Activated CD8-positive, alpha-beta T cell treated with anti-CD3 and anti-CD28 coated beads for 36 hours (primary cell): ENCODE results near the gene CMTM1. TPM values are rescaled to one million over a fixed set of nuclear protein-coding genes. Genes with fewer than 3 reads are reported as not detected.

Source experiments
- ATAC-seq: fragments of 200-7000 bp; cut with Tn5 transposase; one replicate; pipeline ENCODE4 v1.10.0; 2021; ENCODE audit warnings: mild to moderate bottlenecking, moderate library complexity
- CTCF ChIA-PET: fragments of 350-600 bp; sonication (Branson Sonifier 250); formaldehyde crosslinking; loops from one replicate; lab custom pipeline; 2021; ENCODE audit warnings: antibody characterized with exemption; lab: Charles Lee
- POLR2A ChIA-PET: fragments of 350-600 bp; sonication (Branson Sonifier 250); formaldehyde crosslinking; loops from one replicate; lab custom pipeline; 2021; ENCODE audit warnings: antibody characterized with exemption; lab: Charles Lee
- DNase-seq: peaks from one replicate; pipeline ENCODE4 v3.0.0-alpha.2; 2020
- H3K27ac Mint-ChIP-seq: one replicate; pipeline ENCODE4 v1.8.0; 2021; ENCODE audit warnings: mild to moderate bottlenecking, mixed read lengths
- H3K27me3 Mint-ChIP-seq: one replicate; pipeline ENCODE4 v1.8.0; 2021; ENCODE audit warnings: mixed read lengths
- H3K36me3 Mint-ChIP-seq: one replicate; pipeline ENCODE4 v1.8.0; 2021; ENCODE audit warnings: low read depth, mixed read lengths
- H3K4me1 Mint-ChIP-seq: one replicate; pipeline ENCODE4 v1.8.0; 2021; ENCODE audit warnings: low read depth, mixed read lengths
- H3K4me3 Mint-ChIP-seq: one replicate; pipeline ENCODE4 v1.8.0; 2021; ENCODE audit warnings: mild to moderate bottlenecking, moderate library complexity, mixed read lengths
- H3K9me3 Mint-ChIP-seq: one replicate; pipeline ENCODE4 v1.8.0; 2021; ENCODE audit warnings: mixed read lengths
- intact Hi-C: fragments of 100-400 bp; cut with micrococcal nuclease; formaldehyde crosslinking; loops from one replicate; pipeline ENCODE4 v1.10.0; 2022
- total RNA-seq, 2 experiments: library from RNA; stranded (reverse); gene quantifications; one replicate each; pipeline ENCODE4 v1.2.3, GENCODE V29; 2021
- TF ChIP-seq, protein P1 (sequence below): fragments of 200-600 bp; IDR thresholded peaks from one replicate; pipeline ENCODE4 v1.8.0; 2022; ENCODE audit warnings: antibody characterized with exemption, mild to moderate bottlenecking

The CMTM1 gene
- total RNA-seq, 2 experiments from 2014 or later = 5.4 to 6.2 TPM

GRCh38 chr16:66560107-66560506, 6.1 kb upstream of the CMTM1 start:
- peaks cover 50% of the 10 kb centered on the region for H3K36me3 Mint-ChIP-seq
- ChIA-PET CTCF (interaction anchor here (1.3 to 1.4 kb wide), 2 partner anchors 19 to 32 kb away, joined by 3 to 4 read pairs; partner anchors contain the start of gene CMTM2), POLR2A (interaction anchor here (1.0 to 2.5 kb wide), 3 partner anchors 9 to 38 kb away, joined by 4 to 10 read pairs (median 4); partner anchors contain the start of genes CKLF and CMTM2)
- H3K9me3 Mint-ChIP-seq = no peaks in the 10 kb centered on the region
- H3K4me1 Mint-ChIP-seq = peaks cover 70% of the 10 kb centered on the region
- TF ChIP-seq, protein P1, sequence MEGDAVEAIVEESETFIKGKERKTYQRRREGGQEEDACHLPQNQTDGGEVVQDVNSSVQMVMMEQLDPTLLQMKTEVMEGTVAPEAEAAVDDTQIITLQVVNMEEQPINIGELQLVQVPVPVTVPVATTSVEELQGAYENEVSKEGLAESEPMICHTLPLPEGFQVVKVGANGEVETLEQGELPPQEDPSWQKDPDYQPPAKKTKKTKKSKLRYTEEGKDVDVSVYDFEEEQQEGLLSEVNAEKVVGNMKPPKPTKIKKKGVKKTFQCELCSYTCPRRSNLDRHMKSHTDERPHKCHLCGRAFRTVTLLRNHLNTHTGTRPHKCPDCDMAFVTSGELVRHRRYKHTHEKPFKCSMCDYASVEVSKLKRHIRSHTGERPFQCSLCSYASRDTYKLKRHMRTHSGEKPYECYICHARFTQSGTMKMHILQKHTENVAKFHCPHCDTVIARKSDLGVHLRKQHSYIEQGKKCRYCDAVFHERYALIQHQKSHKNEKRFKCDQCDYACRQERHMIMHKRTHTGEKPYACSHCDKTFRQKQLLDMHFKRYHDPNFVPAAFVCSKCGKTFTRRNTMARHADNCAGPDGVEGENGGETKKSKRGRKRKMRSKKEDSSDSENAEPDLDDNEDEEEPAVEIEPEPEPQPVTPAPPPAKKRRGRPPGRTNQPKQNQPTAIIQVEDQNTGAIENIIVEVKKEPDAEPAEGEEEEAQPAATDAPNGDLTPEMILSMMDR = no peak
- peak overlapping the region; percentile 57 for H3K27ac Mint-ChIP-seq
- intact Hi-C loops = loop anchor here (5.0 kb wide), 1 partner anchor 47 kb away; no protein-coding TSS in a partner anchor
- H3K27me3 Mint-ChIP-seq = no peaks in the 10 kb centered on the region
- DNase-seq (no peak), ATAC-seq (no peak)
- no peak overlapping the region for H3K4me3 Mint-ChIP-seq

GRCh38 chr16:66561381-66562080, 4.7 kb upstream of the CMTM1 start:
- CTCF ChIA-PET = interaction anchor here (1.1 to 4.4 kb wide), 16 partner anchors 9 to 179 kb away, joined by 3 to 30 read pairs (median 14); partner anchors contain the start of genes CKLF, CMTM2 and CMTM3
- TF ChIP-seq, protein P1 = no peak
- DNase-seq (no peak), ATAC-seq (no peak)
- POLR2A ChIA-PET = interaction anchor here (0.6 to 2.9 kb wide), 3 partner anchors 8 to 44 kb away, joined by 3 to 16 read pairs (median 3); partner anchors contain the start of gene CKLF
- H3K27me3 Mint-ChIP-seq = no peaks in the 10 kb centered on the region
- intact Hi-C loops = loop anchor here (5.0 kb wide), 1 partner anchor 46 kb away; no protein-coding TSS in a partner anchor
- H3K9me3 Mint-ChIP-seq = no peaks in the 10 kb centered on the region
- no peak overlapping the region for H3K4me3 Mint-ChIP-seq
- peak overlapping the region; percentile 76 for H3K27ac Mint-ChIP-seq
- peaks cover 56% of the 10 kb centered on the region for H3K4me1 Mint-ChIP-seq
- H3K36me3 Mint-ChIP-seq = peaks cover 51% of the 10 kb centered on the region

DNA sequence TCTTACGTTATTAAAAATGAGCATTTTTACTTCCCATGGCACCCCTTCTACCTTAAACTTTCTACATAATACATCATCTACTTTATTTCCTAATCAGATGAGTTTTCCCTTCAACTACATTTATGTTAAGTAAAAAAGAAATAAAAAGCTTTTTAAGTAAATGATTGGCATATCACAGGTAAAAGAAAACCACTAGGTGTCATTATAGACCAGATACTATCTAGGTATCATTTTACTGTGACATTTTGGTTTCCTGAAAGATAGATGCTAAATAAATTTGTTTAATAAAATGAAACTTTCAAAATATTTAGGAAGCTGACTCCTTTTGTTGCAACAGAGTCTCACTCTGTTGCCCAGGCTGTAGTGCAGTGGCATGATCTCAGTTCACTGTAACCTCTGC, 3.8 kb upstream of the CMTM1 start:
- Mint-ChIP-seq H3K27ac (peak overlapping the region; percentile 64), H3K36me3 (peaks cover 58% of the 10 kb centered on the region), H3K4me3 (no peak overlapping the region), H3K9me3 (no peaks in the 10 kb centered on the region), H3K4me1 (peaks cover 56% of the 10 kb centered on the region), H3K27me3 (no peaks in the 10 kb centered on the region)
- intact Hi-C loops = loop anchor here (5.0 kb wide), 1 partner anchor 45 kb away; no protein-coding TSS in a partner anchor
- DNase-seq (no peak), ATAC-seq (no peak)
- TF ChIP-seq, protein P1 = peak; percentile 44
- POLR2A ChIA-PET = interaction anchor here (0.6 to 2.9 kb wide), 3 partner anchors 9 to 43 kb away, joined by 3 to 16 read pairs (median 3); partner anchors contain the start of gene CKLF
- CTCF ChIA-PET = interaction anchor here (0.9 to 4.4 kb wide), 19 partner anchors 10 to 178 kb away, joined by 3 to 30 read pairs (median 13); partner anchors contain the start of genes CKLF, CMTM2 and CMTM3

DNA sequence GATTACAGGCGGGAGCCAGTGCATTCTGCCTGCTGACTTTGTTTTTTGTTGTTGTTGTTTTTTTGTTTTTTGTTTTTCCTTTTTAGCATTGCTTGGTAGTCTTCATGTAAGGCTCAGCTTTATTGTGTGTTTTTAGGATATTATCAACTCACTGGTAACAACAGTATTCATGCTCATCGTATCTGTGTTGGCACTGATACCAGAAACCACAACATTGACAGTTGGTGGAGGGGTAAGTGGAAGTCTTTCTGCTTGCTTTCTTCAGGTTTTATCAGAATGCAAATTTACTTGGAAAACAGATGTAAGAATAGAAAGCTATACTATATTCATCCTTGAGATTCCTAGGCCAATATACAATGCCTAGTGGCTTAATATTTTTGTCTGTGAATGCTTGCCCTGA, 3.3 kb upstream of the CMTM1 start:
- H3K9me3 Mint-ChIP-seq = no peaks in the 10 kb centered on the region
- DNase-seq = no peak
- no peak overlapping the region for H3K4me3 Mint-ChIP-seq
- CTCF ChIA-PET = interaction anchor here (0.9 to 4.4 kb wide), 22 partner anchors 10 to 305 kb away, joined by 3 to 30 read pairs (median 7); partner anchors contain the start of genes CKLF, CMTM2, CMTM3 and NAE1
- H3K4me1 Mint-ChIP-seq = peaks cover 59% of the 10 kb centered on the region
- peak overlapping the region; percentile 64 for H3K27ac Mint-ChIP-seq
- POLR2A ChIA-PET = interaction anchor here (1.0 to 2.9 kb wide), 5 partner anchors 10 to 47 kb away, joined by 3 to 16 read pairs (median 4); partner anchors contain the start of genes CKLF and CMTM2
- TF ChIP-seq, protein P1 = no peak
- H3K36me3 Mint-ChIP-seq = peaks cover 61% of the 10 kb centered on the region
- H3K27me3 Mint-ChIP-seq = no peaks in the 10 kb centered on the region
- no peak for ATAC-seq
- intact Hi-C loops = loop anchor here (5.0 kb wide), 1 partner anchor 44 kb away; no protein-coding TSS in a partner anchor
